ENCODE data around the gene CPEB2. TPM values are rescaled to one million over a fixed set of nuclear protein-coding genes. Genes with fewer than 3 reads are reported as not detected.
"Not testable (repeated sequence)": the region's sequence is repeated elsewhere in the genome, so short reads cannot be mapped to it uniquely, and the experiment has no call there.

The CPEB2 gene
- total RNA-seq, 1 donor from 2014 or later, result 12.5 TPM

DNA sequence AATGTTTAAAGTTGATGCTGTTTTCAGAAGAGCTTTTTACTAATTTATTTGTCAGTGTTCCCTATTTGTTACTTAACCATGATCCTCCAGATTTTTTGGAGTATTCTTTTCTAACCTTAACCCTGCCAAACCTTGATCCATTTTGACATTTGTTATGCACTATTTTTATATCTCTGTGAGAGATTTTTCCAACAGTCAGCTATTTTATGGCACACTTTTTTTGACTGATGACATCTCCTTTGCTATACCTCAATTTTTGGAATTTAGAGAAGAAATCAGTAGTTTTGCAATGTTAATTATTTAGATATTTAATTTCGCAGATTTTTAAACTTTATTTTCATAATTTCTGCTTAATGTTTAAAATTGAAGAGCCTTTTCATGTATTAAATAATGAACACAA is 66.0 kb downstream of the CPEB2 start:
- Mint-ChIP-seq H3K4me1 (ENCODE audit: unreplicated experiment) (no peaks in the 10 kb centered on the region), H3K9me3 (no peaks in the 10 kb centered on the region), H3K27ac (no peak overlapping the region), H3K4me3 (no peak overlapping the region), H3K36me3 (no peaks in the 10 kb centered on the region), H3K27me3 (no peaks in the 10 kb centered on the region)
- DNase-seq (ENCODE audit: extremely low spot score, unreplicated experiment), result no peak
- TF ChIP-seq, protein P1, sequence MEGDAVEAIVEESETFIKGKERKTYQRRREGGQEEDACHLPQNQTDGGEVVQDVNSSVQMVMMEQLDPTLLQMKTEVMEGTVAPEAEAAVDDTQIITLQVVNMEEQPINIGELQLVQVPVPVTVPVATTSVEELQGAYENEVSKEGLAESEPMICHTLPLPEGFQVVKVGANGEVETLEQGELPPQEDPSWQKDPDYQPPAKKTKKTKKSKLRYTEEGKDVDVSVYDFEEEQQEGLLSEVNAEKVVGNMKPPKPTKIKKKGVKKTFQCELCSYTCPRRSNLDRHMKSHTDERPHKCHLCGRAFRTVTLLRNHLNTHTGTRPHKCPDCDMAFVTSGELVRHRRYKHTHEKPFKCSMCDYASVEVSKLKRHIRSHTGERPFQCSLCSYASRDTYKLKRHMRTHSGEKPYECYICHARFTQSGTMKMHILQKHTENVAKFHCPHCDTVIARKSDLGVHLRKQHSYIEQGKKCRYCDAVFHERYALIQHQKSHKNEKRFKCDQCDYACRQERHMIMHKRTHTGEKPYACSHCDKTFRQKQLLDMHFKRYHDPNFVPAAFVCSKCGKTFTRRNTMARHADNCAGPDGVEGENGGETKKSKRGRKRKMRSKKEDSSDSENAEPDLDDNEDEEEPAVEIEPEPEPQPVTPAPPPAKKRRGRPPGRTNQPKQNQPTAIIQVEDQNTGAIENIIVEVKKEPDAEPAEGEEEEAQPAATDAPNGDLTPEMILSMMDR (conservative IDR thresholded peaks at IDR 0.05), result no peak

DNA sequence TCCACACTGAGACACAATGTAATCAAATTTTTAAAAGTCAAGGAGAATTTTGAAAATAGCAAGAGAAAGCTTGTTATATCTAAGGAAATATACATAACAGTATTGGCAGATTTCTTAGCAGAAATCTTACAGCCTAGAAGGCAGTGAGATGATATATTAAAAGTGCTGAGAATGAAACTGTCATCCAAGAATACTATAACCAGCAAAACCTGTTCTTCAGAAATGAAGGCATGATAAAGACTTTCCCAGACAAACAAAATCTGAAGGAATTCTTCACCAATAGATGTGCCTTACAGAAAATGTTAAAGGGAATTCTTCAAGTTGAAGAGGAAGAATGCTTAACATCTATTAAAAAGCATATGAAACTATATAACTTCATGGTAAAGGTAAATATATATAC is 73.6 kb downstream of the CPEB2 start:
- no peak for DNase-seq (ENCODE audit: extremely low spot score, unreplicated experiment)
- Mint-ChIP-seq H3K4me1 (ENCODE audit: unreplicated experiment) (no peaks in the 10 kb centered on the region), H3K4me3 (no peak overlapping the region), H3K9me3 (peaks cover 8% of the 10 kb centered on the region), H3K27me3 (no peaks in the 10 kb centered on the region), H3K27ac (no peak overlapping the region), H3K36me3 (no peaks in the 10 kb centered on the region)
- TF ChIP-seq, protein P1 (conservative IDR thresholded peaks at IDR 0.05), result no peak

DNA sequence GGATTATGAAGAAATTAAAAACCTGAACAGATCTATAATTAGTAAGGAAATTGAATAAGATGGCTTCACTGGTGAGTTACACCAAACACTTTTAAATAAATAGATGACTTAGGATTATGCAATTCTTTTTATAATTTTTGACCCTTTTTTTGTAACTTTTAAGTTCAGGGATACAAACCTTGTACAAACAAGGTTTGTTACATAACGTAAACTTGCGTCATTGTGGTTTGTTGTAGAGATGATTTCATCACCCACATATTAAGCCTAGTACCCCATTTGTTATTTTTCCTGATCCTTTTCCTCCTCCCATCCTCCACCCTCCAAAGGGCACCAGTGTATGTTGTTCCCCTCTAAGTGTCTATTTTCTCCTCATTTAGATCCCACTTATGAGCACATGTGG is 75.7 kb downstream of the CPEB2 start:
- Mint-ChIP-seq H3K27me3 (no peaks in the 10 kb centered on the region), H3K4me3 (no peak overlapping the region), H3K9me3 (peaks cover 8% of the 10 kb centered on the region), H3K36me3 (no peaks in the 10 kb centered on the region), H3K27ac (no peak overlapping the region), H3K4me1 (ENCODE audit: unreplicated experiment) (no peaks in the 10 kb centered on the region)
- TF ChIP-seq, protein P1 (conservative IDR thresholded peaks at IDR 0.05), result no peak
- no peak for DNase-seq (ENCODE audit: extremely low spot score, unreplicated experiment)

DNA sequence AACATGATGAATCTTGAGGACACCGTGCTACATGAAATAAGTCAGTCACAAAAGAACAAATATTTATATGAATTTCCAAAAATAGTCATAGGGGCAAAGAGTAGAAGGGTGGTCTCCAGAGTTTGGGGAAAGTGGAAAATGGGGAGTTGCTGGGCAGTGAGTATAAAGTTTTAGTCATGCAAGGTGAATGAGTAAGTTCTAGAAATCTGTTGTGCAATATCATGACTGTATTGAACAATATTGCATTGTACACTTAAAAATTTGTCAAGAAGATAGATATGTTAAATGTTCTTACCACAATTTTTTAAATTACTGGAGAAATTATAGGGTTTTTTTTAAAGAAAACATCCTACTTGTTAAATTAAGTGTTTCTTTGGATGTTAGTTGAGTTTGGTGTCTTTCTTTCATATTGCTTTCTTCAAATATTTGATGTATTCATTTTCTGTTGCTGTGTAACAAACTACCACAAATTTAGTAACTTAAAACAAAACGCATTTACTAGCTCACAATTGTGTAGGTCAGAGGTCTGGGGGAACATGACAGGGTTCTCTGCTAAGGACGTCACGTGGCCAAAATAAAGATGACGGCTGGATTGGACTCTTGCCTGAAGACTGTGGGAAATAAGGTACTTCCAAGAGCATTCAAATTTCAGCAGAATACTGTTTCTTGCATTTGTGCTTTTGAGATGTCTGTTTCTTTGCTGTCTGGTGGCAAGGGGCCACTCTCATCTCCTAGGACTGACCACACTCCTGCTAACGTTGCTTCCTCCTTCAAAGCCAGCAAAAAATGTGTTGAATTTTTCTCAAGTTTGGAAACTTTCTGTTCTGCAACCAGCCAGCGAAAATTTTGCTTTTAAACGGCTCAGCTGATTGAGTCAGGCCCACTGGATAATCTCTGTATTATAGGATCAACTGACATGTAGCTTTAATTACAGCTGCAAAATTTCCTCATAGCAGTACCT is 76.7 kb downstream of the CPEB2 start:
- Mint-ChIP-seq H3K9me3 (peaks cover 8% of the 10 kb centered on the region), H3K27me3 (no peaks in the 10 kb centered on the region), H3K4me1 (ENCODE audit: unreplicated experiment) (no peaks in the 10 kb centered on the region), H3K4me3 (no peak overlapping the region), H3K36me3 (no peaks in the 10 kb centered on the region), H3K27ac (no peak overlapping the region)
- TF ChIP-seq, protein P1 (conservative IDR thresholded peaks at IDR 0.05), result no peak
- no peak for DNase-seq (ENCODE audit: extremely low spot score, unreplicated experiment)

DNA sequence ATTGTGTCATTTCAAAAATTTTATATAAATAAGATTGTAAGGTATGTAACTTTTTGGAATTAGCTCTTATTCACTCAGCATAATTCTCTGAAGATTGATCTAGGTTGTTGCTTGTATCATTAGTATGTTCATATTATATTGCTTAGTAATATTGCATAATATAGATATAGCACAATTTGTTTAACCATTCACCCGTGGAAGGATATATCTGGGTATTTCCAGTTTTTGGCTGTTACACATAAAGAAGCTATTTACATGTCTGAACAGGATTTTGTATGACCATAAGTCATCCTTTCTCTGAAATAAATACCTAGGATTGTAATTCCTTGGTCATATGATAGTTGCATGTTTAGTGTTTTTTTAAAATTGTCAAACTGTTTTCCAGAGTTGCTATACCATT is 82.5 kb downstream of the CPEB2 start:
- Mint-ChIP-seq H3K9me3 (peaks cover 5% of the 10 kb centered on the region), H3K36me3 (no peaks in the 10 kb centered on the region), H3K4me1 (ENCODE audit: unreplicated experiment) (no peaks in the 10 kb centered on the region), H3K27me3 (no peaks in the 10 kb centered on the region), H3K4me3 (no peak overlapping the region), H3K27ac (no peak overlapping the region)
- no peak for DNase-seq (ENCODE audit: extremely low spot score, unreplicated experiment)
- TF ChIP-seq, protein P1 (conservative IDR thresholded peaks at IDR 0.05), result no peak

DNA sequence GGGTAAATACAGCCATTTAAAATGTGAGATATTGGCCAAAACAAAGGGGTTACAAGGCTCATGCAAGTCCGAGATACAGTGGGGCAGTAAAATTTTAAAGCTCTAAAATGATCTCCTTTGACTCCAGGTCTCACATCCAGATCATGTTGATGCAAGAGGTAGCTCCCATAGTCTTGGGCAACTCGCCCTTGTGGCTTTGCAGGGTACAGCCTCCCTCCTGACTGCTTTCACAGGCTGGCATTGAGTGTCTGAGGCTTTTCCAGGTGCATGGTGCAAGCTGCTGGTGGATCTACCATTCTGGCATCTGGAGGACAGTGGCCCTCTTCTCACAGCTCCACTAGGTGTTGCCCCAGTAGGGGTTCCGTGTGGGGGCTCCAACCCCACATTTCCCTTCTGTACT is 83.5 kb downstream of the CPEB2 start:
- not testable (repeated sequence) for H3K36me3 Mint-ChIP-seq; H3K4me1 Mint-ChIP-seq (ENCODE audit: unreplicated experiment); DNase-seq (ENCODE audit: extremely low spot score, unreplicated experiment); H3K4me3 Mint-ChIP-seq; H3K27ac Mint-ChIP-seq; H3K27me3 Mint-ChIP-seq; H3K9me3 Mint-ChIP-seq

DNA sequence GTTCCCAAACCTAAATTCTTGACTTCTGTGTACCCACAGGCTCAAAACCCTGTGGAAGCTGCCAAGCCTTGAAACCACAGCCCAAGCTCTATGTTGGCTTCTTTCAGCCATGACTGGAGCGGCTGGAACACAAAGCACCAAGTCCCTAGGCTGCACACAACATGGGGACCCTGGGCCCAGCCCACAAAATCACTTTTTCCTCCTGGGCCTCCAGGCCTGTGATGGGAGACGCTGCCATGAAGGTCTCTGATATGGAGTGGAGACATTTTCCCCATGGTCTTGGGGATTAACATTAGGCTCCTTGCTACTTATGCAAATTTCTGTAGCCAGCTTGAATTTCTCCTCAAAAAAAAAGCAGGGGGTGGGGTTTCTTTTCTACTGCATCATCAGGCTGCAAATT is 84.0 kb downstream of the CPEB2 start:
- H3K27me3 Mint-ChIP-seq, H3K27ac Mint-ChIP-seq: not testable (repeated sequence)

More for the DNA sequence above, 84.0 kb downstream of the CPEB2 start:
- not testable (repeated sequence) for H3K9me3 Mint-ChIP-seq; H3K36me3 Mint-ChIP-seq; H3K4me1 Mint-ChIP-seq (ENCODE audit: unreplicated experiment); H3K4me3 Mint-ChIP-seq; DNase-seq (ENCODE audit: extremely low spot score, unreplicated experiment)

Data from type B pancreatic cell (in vitro differentiated cells).